GM12801 (cell line): ENCODE results near the gene CDH4.

ENCODE experiments used
- CTCF ChIP-seq: IDR thresholded peaks from one replicate; pipeline ENCODE4 v1.5.1; 2011; ENCODE audit warnings: control low read depth; ENCODE audit not compliant: insufficient read length; ENCODE audit errors: extremely low read depth

The CDH4 gene

GRCh38 chr20:61551401-61551800, 299.3 kb downstream of the CDH4 start:
- TF ChIP-seq CTCF, result no peak

GRCh38 chr20:61554617-61555016, 302.6 kb downstream of the CDH4 start:
- no peak for TF ChIP-seq CTCF

GRCh38 chr20:61555566-61555965, 303.5 kb downstream of the CDH4 start:
- no peak for TF ChIP-seq CTCF

GRCh38 chr20:61556111-61556510, 304.1 kb downstream of the CDH4 start:
- TF ChIP-seq CTCF, result no peak

GRCh38 chr20:61556673-61557072, 304.6 kb downstream of the CDH4 start:
- TF ChIP-seq CTCF, result no peak

- TF ChIP-seq CTCF, result no peak
Measured at GRCh38 chr20:61557621-61558020, 305.6 kb downstream of the CDH4 start.

GRCh38 chr20:61558726-61559125, 306.7 kb downstream of the CDH4 start:
- TF ChIP-seq CTCF, result no peak
